Kidney tubule cell (primary cell): Measurements from ENCODE around the gene ALOX12B.
"Not testable (repeated sequence)": the region's sequence is repeated elsewhere in the genome, so short reads cannot be mapped to it uniquely, and the experiment has no call there.

Source experiments
- DNase-seq: peaks from one replicate; pipeline ENCODE4 v3.0.0-alpha.2; 2018; ENCODE audit warnings: low spot score

The ALOX12B gene

DNA sequence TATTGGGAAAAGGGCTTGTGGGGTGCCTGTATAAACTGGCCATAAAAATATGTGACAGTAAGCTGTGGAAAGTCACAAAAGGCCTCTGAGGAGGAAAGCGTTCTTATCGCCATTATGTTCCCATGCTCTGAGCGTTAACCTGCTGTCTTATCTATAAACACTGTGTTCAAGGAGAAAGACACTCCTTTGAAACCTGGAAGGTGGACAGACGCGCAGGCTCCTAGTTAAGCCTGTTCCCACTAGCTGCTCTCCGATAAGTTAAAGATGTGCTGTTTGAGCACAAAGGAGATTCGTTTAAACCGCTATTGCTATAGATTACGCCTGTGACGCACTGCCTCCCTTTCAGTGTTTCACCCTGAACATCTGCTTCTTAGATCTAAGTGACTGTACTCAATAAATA is 5.2 kb downstream of the ALOX12B start:
- DNase-seq = no peak

DNA sequence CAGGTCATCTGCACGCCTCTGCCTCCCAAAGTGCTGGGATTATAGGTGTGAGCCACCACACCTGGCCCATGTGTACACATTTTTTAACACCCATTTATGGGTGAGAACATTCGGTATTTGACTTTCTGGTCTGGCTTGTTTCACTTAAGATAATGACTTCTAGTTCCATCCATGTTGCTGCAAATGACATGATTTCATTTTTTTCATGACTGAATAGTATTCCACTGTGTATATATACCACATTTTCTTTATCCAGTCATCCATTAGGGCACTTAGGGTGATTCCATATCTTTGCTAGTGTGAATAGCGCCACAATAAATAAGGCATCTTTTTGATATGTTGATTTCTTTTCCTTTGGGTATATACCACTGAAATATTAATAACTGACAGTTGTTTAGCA is 5.6 kb downstream of the ALOX12B start:
- DNase-seq = no peak

DNA sequence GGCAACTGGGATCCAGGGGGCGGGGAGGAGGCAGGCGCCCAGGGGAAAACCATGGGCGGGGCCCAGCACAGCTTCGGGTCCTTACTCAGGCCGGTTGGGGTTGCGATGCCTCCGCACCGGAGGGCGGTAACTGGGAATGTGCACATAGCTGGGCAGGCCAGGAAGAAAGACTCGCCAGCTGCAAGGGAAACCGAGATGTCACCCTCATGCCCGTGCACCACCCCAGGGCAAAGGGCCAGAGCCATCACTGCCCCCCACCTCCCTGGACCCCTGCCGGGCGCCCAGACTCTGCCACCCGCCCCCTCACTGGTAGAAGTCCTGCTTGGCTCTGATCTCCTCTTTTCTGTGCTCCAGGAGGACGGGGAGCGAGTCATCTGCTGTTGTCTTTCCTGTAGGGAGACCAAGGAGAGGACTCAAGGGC is 6.7 kb downstream of the ALOX12B start:
- DNase-seq = no peak

DNA sequence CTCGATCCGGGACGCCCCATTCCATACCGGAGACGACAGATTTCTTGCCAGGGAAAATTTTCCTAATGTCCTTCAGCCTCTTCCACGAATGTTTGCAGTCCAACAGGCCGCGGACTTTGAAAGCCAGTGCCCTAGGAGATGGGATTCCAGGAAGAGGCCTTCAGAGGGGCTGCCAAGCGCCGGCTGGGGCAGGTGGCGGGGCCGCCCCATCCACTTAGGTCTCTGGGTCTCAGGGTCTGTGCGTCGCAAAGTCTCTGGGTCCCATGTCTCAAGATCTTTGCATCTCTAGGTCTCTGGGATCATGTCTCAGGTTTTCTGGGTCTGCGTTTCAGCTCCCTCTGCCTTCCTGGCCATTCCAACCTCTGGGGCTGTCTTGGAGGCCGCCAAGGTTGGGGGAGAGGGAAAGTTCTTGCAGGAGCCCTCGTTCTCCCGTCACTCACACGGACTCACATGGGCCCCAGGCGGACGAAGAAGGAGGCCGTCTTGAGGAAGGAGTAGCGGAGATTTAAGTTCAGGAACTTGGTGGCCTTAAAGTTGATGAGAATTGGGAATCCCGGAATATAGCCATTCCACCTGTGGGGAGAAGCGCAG is 7.2 kb downstream of the ALOX12B start:
- no peak for DNase-seq

DNA sequence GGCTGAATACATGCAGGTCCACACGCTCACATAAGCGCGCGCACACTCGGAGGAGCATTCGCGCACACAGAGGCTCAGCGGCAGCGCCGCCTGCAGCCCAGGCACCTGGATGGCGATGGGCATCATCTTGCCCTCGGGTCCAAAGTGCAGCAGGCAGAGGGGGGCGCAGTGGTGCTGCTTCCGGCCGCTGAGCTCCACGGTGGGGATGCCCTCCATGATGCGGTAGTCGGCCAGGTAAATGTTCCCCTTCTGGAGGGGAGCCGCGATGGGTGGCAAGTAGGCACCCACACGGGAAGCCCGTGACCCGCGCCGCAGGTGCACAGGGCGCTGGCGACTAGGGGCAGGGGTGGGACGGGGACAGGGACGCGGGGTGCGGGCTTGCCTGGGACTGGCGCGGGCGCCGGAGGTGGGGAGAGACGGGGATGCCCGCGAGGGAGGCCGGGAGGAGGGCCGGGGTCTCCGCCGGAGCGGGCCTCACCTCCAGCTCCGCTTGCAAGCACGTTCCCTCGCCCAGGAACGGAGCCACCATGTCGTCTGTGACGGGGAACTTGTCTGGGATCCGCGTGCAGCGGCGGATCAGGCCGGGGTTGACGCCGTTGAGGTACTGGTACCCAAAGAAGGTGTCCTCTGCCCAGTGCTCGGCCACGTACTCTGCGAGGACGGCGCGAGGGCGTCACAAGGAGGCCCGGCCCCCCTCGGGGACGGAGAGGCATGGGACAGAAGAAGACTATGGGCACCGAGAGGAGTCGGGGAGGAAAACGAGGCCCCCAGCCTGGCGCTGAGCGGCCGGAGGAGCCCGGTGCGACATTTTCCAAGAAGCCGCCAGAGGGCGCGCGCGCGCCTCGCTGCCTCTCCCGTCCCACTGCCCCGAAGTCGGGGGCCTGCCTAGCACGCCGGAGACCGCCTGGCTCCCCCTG is 8.0 kb downstream of the ALOX12B start:
- peak; percentile 75 for DNase-seq

DNA sequence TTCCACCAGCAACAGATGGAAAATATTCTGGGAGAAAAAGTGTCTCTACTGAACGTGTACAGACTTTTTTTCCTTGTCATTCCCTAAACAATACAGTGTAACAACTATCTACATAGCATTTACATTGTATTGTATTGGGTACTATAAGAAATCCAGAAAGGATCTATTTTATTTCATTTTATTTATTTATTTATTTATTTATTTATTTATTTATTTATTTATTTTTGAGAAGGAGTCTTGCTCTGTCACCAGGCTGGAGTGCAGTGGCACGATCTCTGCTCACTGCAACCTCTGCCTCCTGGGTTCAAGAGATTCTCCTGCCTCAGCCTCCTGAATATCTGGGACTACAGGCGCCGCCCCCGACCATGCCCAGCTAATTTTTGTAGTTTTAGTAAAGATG is 9.6 kb downstream of the ALOX12B start:
- DNase-seq = not testable (repeated sequence)

DNA sequence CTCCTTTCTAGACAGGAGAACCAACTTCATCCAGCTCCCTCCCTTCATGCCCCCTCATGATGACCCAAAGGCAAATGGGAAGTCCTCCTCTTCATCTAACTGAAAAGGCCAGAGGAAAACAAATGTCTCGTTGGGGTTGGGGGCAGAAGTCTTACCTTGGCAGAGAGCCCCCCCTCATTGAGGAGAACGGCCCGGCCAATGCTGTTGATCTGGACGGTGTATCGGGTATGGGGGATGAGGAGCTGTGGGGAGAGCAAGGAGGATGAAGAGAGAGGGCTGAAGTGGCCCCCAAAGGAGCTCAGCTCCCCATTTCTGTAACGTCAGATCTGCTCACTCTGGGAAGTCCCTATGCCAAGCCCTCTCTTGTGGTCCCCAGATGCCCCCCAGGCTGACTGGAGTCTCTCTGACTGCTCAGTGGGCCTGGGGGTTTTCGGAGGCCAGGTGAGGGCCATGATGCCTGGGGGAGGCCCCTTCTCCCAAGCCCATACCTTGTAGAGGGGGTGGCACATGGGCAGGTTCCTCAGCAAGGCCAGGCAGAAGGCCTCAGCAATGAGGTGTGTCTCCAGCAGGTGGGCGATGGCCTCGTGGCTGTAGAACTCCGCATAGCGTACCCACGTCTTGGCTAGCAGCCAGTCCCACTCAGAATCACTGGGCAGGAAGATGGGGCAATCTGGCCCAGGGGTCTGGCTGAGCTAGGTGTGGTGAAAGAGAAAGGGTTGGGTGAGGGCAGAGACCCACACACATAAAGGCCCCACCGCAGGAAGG is 10.8 kb downstream of the ALOX12B start:
- no peak for DNase-seq

DNA sequence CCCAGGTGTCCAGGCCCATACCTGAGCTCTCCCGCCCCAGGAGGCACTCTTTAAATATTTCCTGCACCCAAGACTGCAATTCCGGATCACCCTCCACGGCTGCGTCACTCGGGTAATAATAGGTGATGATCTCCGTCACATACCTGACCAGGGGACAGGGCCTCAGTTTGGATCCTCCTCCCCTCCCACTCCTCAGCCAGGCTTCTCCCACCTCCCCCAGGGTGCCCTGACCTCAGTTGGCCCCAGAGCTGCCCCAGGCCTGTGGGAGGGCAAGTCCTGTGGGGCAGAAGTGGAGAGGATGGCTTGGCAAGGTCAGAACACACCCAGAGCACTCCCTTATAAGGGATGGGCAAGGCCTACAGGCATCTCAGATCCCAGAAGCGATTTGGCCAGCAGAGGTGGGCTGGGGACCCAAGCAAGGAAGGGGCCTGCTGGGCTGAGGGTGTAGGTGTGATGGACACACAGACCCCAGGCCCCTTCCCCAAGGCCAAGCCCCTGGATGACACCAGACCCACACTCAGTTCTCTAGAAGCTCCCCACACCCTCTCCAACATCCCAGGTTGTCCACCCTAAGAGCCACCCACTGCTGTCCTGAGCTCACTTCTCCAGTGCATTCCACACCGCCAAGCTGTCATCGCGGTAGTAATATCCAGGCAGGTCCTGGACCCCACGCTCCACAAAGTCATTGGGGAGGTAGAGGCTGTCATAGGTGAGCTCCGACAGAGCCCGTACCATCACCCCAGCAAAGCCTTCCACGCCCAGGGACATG is 11.8 kb downstream of the ALOX12B start:
- no peak for DNase-seq

DNA sequence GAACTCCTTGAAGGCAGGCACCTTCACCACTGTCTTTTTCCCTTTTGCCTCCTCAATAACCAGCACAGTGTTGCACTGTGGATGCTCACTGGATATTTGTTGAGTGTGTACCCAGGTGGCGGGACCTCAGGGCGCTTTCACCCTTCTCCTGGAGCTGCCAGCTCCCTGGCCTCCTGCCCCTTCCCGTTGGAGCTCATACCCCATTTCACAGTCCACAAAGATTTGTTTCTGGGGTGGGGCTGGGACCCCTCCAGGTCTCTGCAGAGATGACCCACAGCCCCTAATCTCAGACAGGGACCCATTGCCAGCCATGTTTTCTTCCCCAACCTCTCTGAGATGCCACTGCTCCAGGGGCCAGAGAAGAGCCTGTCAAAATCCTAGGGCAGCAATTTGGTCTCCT is 12.4 kb downstream of the ALOX12B start:
- DNase-seq = no peak

DNA sequence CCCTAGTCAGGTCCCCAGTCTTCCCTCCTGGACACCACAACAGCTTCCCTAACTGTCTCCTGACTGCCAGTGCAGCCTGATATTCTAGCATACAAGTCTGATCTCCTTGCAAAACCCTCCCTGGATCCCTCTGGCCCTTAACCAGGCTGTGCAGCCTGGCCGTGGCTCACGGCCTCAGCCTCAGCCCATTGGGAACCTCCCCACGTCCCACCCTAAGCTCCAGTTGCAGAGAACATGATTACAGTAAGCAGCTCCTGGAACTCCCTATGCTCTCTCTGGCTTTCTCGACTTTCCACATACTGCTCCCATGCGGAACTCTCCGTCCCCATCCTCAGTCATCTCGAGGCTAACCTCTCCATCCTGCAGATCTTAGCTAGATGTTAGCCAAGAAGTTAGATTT is 13.0 kb downstream of the ALOX12B start:
- no peak for DNase-seq

DNA sequence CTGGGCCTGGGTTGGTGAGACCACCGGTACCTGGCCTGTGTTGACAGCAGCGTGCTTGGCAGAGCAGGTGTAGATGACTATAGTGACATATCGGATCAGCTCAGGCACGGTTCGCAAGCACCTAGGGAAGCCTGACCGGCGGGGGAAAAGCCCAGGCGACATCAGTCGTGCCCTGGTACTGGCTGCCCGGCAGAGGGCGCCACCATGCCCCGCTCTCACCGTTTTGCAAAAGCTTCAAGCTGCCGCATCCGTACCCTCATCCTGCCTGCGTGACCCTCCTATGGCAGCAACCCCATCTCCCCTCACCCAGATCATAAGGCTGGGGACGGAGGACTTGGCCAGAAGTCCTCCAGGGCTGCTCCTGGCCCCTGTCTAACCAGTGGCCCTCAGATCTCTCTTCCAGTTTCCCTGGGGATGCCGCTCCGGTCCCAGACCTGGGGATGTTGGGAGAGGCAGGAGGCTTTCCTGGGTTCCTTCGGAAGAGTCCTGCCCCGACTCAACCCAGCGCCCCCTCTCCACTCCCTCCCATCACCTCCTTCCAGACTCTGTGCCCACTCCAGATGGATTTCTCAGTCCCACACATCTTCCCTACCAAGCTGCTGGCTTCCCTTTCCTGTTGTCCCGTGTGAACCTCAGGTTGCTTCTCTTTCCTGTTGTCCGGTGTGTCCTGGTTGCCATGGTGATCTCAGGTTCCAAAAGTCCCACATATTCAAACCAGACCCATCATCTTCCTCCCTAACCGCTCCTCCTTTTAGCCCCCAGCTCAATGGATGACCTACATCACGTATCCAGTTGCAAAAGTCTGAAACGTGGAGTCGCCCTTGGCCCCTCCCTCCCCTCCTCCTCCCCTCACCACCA is 13.7 kb downstream of the ALOX12B start:
- peak; percentile 77 for DNase-seq

DNA sequence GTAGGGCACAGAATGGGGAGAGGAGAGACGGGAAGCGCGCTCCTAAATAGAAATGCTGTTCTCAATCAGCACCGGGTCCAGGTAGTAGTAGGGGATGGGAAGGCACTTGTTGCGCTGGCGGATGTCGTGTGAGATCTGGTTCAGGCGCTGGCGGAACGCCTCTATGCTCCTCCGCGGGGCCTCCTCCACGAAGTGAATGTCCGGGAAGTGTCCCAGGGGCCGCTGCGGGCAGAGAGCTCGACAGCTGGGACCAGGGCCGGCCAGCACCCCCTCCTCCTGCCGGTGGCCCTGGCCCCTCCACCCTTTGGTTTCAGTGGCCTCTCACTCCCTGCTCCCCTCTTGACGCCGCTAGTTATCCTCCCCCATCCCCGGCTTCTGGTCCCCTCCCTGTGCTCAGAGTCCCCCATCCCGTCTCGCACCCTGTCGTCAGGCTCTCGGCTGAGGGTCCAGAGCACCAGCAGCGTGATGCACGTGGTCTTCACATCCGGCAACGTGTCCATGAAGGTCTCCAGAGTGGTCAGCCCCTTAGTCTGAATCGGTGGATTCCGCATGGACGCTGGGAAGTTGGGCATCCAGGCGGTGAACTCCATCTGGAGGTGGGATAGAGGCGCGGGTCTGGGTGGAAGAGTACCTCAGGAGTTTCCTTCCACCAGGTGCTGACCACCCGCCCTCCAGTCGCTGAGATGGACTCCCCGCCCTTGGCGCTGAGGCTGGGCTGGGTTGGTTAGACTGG is 14.6 kb downstream of the ALOX12B start:
- no peak for DNase-seq

DNA sequence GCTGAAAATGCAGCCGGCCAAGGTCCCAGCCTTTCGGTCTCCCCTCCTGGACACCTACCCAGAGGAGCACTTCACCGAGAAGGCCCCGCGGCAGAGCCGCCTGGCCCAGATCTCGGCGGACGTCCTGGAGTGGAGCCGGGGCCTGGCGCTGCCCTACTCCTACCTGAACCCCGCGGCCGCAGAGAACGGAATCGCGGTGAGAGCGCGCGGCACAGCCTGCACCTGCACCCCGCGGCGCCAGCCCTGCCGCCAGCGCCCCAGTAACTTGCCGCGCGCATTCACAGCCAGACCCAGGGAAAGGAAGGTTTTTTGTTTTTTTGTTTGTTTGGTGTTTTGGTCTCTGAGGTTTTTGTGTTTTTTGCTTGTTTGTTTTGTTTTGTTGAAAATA is 15.2 kb downstream of the ALOX12B start:
- DNase-seq = no peak

DNA sequence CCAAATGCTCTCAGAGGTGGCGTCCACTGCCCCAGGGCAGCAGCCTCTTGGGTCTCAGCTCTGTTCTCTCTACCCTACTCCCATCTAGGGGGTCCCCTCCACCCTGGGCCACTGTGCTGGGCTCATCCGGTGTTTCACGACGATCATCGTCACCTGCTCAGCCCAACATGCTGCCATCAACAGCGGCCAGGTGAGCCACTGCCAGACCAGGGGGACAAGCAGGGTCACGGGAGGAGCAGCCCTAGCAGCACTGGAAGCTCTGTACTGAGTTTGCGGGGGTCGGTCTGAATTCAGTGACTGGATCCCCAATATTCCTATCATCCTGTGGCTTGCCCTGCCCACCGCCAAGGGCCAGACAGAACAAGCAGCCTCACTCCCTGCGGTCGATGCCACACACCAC is 16.0 kb downstream of the ALOX12B start:
- no peak for DNase-seq

DNA sequence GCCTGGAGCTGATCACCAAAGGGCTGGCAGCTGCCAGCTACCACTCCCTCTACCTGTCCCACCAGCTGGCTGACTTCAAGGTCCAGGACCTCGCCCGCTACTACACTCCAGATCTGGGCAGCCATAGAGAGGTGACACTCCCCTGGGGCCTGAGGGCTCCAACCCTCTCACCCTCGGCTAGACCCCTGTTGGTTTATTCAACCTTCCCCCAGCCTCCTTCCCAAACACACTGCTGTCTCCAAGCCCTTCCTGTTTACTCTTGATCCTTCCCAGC is 18.0 kb downstream of the ALOX12B start:
- DNase-seq = no peak

DNA sequence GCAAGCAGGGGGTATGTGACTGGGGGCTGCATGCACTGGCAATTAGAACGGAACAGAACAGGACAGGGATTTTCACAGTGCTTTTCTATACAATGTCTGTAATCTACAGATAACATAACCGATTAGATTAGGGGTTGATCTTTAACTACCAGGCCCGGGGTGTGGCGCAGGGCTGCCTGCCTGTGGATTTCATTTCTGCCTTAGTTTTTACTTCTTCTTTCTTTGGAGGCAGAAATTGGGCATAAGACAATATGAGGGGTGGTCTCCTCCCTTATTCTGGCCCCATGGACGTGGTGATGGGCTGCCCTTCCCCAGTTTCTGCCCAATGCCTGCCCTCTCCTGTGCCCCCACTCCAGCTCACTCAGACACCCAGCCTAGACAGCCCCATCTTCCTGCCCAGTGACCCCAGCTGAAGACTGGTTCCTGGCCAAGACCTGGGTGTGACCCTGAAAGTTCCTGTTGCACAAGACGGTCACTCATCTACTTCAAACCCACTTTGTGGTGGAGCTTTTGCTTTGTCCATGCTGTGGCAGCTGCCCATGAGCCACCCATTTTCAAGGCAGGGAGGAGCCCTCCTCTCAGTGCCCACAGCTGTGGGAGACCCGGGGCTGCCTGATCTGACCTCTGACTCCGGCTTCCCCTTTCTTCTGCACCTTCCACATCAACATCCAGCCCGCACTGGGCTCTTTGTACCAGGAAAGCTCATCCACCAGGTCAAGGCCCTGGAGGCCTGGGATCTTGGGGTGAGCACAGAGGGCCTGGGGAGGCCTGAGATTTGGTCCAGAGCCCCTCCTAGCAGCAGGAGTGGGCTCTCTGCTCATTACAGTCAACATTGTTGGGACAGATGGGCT is 18.6 kb downstream of the ALOX12B start:
- no peak for DNase-seq

DNA sequence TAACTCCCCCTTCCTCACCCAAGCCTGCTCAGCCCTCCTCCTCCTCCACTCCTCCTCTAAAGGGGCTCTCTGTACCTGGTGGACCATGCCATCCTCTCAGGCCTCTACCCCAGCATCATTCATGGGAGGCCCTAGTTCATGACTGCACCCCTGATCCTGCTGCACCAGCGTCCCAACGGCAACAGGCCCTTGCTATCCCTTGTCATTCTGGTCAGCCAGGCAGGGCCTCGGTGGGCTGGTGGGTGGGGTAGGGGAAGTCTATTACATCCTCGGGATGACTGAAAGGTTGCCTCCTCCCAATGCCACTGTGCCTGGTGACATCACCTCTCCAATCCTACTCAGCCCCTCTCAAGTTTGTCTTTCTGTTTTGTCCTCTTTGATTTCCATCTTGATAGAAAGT is 19.7 kb downstream of the ALOX12B start:
- no peak for DNase-seq

DNA sequence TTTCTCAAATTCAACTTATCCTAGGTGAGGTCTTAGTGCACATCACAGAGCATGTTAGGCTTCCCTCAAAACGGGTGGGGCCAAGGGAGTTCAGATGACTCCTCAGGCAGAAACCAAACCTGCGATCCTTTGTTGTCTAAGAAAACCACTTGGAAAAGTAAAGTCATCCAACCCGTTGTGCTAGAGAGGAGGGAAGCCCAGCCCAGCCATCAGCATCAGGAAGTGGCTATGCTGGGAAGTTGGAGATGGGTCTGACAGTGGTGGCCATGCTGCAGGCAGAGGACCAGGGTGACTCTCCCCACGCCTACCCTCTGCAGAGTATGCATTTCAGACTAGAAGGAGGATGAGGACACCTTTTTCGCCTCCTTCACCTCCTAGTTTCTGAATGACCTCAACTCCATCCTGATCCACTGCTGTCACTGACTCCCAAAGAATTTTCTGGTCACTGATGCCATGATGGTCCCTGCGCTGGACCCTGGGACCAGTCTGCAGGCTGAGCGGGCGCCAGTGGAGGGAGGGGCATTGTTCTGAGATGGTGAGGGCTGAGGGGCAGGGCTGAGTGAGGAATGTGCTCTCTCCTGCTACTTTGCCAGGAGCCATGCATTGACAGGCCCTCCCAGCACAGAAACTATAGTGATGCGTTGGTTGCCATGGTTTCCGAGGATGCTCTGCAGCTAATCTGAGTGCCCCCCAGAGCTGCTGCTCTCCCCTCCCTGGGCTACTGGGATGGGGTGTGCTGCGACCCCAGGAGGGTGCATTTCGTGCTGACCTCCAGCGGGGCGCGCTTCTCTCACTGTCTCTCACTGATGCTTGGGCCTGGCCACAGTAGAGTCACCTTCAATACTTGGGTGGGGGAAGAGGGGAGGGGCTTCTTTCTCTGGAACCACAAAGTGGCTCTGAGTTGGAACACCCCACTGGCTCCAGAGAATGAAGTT is 20.4 kb downstream of the ALOX12B start:
- no peak for DNase-seq

DNA sequence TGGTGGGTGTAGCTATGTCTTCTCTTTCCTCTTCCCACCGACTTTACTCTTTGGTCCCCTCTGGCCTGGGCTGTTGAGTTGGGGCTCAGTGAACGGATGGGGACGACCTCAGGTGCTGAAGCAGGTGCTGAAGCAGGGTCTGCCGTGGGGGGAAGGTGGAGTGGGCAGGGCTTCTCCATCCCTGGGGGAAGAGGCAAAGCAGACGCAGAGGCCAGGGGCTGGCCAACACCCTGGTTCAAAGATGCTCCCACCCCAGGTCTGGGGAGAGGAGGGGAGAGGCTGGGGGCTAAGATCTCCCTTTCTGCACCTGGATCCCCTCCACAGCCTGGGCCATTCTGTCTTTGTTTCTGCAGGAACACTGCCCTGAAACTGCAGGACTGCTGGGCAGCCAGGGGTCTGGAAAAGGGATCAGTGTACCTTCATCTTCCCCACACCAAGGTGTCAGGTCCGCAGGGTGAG is 22.9 kb downstream of the ALOX12B start:
- DNase-seq = no peak
